Measurements from ENCODE around the gene ARAP3. TPM values are rescaled to one million over a fixed set of nuclear protein-coding genes. Genes with fewer than 3 reads are reported as not detected.

ARAP3 gene
- total and polyA plus RNA-seq, 2 experiments from 2014 or later: 18.4 to 33.2 TPM

GRCh38 chr5:141637767-141638419 is 44.1 kb downstream of the ARAP3 start (continued):
- TF ChIP-seq ZNF462 (CRISPR knock-in tag; IDR thresholded peaks at IDR 0.05): no peak
- no peak for TF ChIP-seq EZH2 (IDR thresholded peaks at IDR 0.05; ENCODE audit: low read depth, unreplicated experiment)
- TF ChIP-seq CREB1 (CRISPR knock-in tag; IDR thresholded peaks at IDR 0.05; ENCODE audit: low read depth): peak; percentile 63
- peak; percentile 82 for TF ChIP-seq REST (IDR thresholded peaks at IDR 0.05; ENCODE audit: unreplicated experiment)
- TF ChIP-seq JUNB (IDR thresholded peaks at IDR 0.05; ENCODE audit: unreplicated experiment): no peak
- TF ChIP-seq POLR2AphosphoS5 (IDR thresholded peaks at IDR 0.05; ENCODE audit: low read depth): peak; percentile 37
- no peak for TF ChIP-seq ZNF114 (CRISPR knock-in tag; IDR thresholded peaks at IDR 0.05)
- no peak for TF ChIP-seq NANOG (IDR thresholded peaks at IDR 0.05; ENCODE audit: borderline replicate concordance)
